ENCODE results near the gene DNAI1. TPM values are rescaled to one million over a fixed set of nuclear protein-coding genes. Genes with fewer than 3 reads are reported as not detected.

The DNAI1 gene
- polyA plus RNA-seq, 1 experiment, result not detected

GRCh38 chr9:34555936-34556525 is 97.4 kb downstream of the DNAI1 start:
- H3K4me3 ChIP-seq (ENCODE audit: low read depth, low read length), result no peak overlapping the region

GRCh38 chr9:34556949-34557348 is 98.3 kb downstream of the DNAI1 start:
- no peak overlapping the region for H3K4me3 ChIP-seq (ENCODE audit: low read depth, low read length)
- H3K27me3 ChIP-seq (ENCODE audit: control insufficient read depth, insufficient read depth, low read length), result peaks cover 13% of the 10 kb centered on the region
- ChIA-PET CTCF (interaction anchor here (1.2 to 3.7 kb wide), 3 partner anchors 9 to 46 kb away, joined by 6 to 21 read pairs (median 9); no protein-coding TSS in a partner anchor), POLR2A (no interaction called here)
- no peaks in the 10 kb centered on the region for H3K36me3 ChIP-seq (ENCODE audit: control insufficient read depth, insufficient read depth, low read length)
- DNase-seq (ENCODE audit: low read depth), result no peak
- no peak for TF ChIP-seq CTCF (IDR thresholded peaks at IDR 0.05; ENCODE audit: insufficient read depth, low read depth, low read length)

More at GRCh38 chr9:34555936-34556525, 97.4 kb downstream of the DNAI1 start:
- no peaks in the 10 kb centered on the region for H3K36me3 ChIP-seq (ENCODE audit: control insufficient read depth, insufficient read depth, low read length)
- POLR2A ChIA-PET, result no interaction called here
- CTCF ChIA-PET, result interaction anchor here (1.2 to 1.7 kb wide), 3 partner anchors 9 to 36 kb away, joined by 4 to 6 read pairs (median 5); no protein-coding TSS in a partner anchor
- TF ChIP-seq CTCF (IDR thresholded peaks at IDR 0.05; ENCODE audit: insufficient read depth, low read depth, low read length), result no peak
- DNase-seq (ENCODE audit: low read depth), result no peak
- H3K27me3 ChIP-seq (ENCODE audit: control insufficient read depth, insufficient read depth, low read length), result peaks cover 13% of the 10 kb centered on the region

- CTCF ChIA-PET, result interaction anchor here (0.9 to 3.7 kb wide), 5 partner anchors 10 to 177 kb away, joined by 3 to 23 read pairs (median 9); no protein-coding TSS in a partner anchor
- POLR2A ChIA-PET, result no interaction called here
- H3K36me3 ChIP-seq (ENCODE audit: control insufficient read depth, insufficient read depth, low read length), result no peaks in the 10 kb centered on the region
- H3K27me3 ChIP-seq (ENCODE audit: control insufficient read depth, insufficient read depth, low read length), result peaks cover 11% of the 10 kb centered on the region
- H3K4me3 ChIP-seq (ENCODE audit: low read depth, low read length), result no peak overlapping the region
- no peak for TF ChIP-seq CTCF (IDR thresholded peaks at IDR 0.05; ENCODE audit: insufficient read depth, low read depth, low read length)
- no peak for DNase-seq (ENCODE audit: low read depth)
These were observed 99.1 kb downstream of the DNAI1 start for GRCh38 chr9:34557426-34558321.

- ChIA-PET CTCF (interaction anchor here (0.9 to 3.7 kb wide), 6 partner anchors 10 to 178 kb away, joined by 3 to 23 read pairs (median 6); no protein-coding TSS in a partner anchor), POLR2A (no interaction called here)
- peaks cover 9% of the 10 kb centered on the region for H3K27me3 ChIP-seq (ENCODE audit: control insufficient read depth, insufficient read depth, low read length)
- no peak for DNase-seq (ENCODE audit: low read depth)
- TF ChIP-seq CTCF (IDR thresholded peaks at IDR 0.05; ENCODE audit: insufficient read depth, low read depth, low read length), result no peak
- H3K4me3 ChIP-seq (ENCODE audit: low read depth, low read length), result no peak overlapping the region
- no peaks in the 10 kb centered on the region for H3K36me3 ChIP-seq (ENCODE audit: control insufficient read depth, insufficient read depth, low read length)
These were observed 99.8 kb downstream of the DNAI1 start for GRCh38 chr9:34558364-34558763.
